HG03558 (cell line): Measurements from ENCODE around the gene USHBP1.

Experiments
- ATAC-seq: cut with Tn5 transposase; IDR thresholded peaks from one replicate; pipeline ENCODE4 v1.9.1; 2021; ENCODE audit warnings: moderate number of reproducible peaks; ENCODE audit not compliant: unreplicated experiment; ENCODE audit errors: extremely low read depth

Gene USHBP1

DNA sequence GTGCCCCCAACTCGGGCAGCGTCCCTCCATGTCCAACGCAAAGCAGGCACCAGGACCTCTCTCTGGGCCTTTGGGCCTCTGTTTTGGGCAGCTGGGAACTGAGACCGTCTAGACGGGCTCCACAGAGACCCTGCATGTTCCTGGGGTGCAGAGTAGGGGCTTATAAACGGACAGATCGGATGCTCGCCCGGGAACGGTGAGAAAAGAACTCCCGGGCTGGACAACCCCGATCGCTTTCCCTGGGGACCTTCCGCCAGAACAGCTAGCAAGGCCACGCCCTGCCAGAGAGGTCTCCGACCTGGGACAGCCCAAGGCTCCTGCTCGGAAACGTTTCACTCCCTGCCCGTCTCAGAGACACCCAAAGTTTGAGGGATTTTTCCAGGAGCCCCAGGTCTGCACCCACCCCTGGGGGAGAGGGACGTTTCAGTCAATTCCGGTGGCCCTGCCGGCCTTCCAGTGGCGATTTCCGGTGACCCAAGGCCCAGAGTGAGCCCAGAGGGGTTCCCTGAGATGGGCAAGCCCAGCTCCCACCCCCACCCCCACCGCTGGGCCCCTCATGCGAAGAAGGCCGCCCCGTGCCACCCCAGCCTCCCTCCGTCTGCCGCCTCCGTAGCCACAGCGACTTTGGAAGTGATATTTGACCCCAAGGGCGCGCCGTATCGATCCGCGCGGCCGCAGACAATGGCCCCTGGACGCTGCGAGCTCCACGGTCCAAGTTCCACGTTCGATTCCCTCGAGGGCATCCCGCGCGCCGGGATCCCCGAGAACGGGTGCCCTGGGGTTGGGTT lies 20.5 kb downstream of the USHBP1 start:
- ATAC-seq: no peak

DNA sequence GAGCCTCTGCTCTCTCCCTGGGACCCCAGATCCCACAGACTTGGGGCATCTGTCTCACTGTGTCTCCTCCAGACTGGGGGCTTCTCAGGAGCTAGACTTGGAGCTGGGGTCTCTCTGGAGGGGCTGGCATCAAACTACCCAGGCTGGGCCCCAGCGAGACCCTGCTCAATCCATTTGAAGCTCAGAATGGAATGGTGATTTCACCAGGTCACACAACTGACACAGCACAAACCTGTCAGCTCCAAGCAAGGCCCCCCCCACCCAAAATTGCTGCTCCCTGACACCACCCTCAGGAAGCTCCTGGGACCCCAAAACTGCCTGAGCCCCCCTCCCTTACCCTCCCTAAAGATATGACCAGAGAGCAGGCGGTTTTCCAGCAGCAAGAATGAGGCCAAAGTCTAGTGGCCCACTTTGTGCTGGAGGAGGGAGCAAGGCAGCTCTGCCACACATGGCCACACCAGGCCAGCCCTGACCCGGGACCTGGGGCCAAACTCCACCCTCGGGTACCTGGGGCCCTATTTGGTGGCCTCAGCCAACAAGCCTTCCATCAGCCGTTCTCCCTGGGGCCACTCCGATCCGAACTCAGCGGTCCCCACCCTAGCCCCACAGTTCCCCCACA lies 21.2 kb downstream of the USHBP1 start:
- ATAC-seq: no peak

DNA sequence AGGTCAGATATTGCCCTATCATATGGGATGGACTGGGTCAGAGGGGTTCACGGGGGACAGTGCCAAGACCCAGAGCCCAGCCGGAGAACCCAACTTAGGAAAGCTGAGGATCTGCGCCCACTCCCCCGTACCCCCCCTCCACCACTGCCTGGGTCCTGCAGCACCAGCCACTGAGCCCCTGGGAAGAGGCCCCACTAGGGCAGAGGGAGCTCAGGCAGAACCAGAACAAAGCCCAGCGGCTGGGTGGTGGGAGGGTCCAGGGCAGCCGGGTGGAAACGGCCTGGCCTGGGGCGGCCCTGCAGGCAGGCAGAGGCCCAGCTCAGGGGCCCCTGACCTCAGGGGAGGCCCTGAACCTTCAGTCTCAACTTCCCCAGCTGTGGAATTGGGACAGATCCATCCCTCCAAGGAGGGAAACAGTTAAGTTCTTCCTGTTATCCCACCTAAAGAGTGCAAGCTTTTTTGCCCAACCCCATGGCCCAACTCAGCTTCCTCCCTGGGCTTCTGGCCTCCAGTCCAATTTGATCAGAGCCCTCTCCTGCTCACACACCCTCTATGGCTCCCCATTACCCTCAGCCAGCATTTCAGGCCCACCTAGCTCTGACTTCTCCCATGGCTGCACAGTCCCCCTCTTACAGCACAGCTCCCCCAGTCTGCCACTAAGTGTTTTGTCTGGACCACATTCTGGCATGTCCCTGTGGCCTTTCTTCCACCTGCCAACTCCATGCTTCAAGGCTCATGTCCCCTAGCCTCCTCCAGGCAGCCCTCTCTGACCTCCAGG lies 21.9 kb downstream of the USHBP1 start:
- no peak for ATAC-seq

DNA sequence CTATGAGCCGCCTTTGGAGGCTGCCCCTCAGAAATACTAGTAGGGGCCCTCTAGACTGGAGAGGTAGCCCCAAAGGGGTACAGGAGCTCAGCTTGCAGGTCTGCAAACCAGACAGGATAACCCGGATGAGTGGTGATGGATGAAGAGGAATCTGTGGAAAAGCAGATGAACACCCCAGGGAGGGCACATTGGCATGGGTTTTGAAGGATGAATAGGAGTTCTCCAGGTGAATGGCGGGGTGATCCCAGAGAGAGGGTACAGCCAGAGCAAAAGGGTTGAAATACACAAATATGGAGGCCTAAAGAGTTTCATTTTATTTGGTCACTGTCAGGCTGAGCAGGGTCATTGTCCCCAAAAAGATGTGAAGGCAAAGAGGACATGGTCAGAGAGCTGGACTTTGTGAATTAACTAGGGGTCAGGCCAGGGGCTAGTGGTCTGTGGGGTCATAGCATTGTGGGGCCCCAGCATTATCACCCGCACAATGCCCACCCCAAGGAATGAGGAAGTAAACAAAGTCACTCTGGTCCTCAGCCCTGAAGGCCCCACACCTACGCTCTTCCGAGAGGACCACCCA lies 23.6 kb downstream of the USHBP1 start:
- no peak for ATAC-seq

DNA sequence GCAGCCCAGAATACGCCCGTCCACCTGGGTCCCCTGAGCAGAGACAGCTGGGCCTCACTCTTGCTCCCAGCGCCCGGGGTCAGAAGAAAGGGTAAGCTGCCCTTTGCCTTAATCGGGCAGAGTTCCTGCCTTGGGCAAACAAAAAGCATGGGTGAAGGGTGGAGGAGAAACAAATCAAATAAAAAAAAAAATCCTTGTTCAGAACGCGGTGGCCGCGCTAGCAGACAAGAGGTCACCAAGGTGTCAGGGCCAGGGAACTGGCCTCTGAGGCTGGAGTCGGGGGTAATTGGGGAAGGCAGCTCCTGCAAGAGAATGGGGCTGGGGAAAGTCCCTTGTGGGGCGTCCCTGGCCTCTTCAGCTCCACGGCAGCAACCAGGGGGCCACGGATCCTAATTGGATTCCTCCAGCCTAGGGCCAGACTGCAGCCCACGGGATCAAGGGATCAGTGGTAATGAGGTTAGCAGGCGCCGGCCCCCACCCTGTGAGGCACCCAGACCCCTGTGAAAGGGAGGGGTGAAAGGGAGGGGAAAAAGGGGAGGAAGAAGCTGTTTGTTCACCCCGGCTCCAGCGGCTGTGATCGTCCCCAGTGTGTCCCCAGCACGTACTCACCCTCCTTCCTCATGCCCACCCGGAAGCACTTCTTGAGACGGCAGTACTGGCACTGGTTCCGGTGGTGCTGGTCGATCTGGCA lies 24.3 kb downstream of the USHBP1 start:
- no peak for ATAC-seq

DNA sequence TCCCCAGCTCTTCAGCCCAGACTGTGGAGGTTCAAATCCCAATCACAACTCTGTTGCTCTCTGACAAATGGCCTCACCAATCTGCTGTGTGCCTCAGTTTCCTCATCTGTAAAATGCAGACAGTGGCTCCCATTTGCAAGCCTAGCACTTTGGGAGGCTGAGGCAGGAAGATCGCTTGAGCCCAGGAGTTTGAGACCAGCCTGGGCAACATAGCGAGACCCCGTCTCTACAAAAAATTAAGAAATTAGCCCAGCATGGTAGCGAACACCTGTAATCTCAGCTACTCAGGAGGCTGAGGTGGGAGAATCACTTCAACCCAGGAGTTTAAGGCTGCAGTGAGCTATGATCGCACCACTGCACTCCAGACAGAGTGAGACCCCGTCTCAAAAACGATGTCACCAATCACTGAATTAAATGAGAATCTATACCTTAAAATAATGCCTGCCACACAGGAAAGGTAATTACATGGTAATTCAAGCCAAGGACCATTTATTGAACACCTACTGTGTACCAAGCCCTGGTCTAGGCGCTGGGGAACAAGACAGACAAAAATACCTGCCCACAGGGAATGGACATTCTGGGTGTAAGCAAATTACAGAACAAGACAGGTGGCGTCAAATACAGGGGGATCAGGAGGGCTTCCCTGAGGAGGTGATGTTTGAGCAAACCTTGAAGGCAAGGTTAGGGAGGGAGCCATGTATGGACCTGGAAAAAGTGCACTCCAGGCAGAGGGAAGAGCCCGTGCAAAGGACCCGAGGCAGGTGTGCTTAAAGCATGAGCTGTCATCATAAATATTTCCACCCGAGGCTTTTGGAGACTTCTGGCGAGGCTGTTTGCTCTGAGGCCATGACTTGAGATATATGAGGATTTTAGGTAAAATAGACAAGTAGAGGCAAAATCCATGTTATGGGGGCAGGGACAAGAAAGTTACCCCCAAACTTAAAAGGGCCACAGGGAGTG lies 26.5 kb downstream of the USHBP1 start:
- no peak for ATAC-seq

DNA sequence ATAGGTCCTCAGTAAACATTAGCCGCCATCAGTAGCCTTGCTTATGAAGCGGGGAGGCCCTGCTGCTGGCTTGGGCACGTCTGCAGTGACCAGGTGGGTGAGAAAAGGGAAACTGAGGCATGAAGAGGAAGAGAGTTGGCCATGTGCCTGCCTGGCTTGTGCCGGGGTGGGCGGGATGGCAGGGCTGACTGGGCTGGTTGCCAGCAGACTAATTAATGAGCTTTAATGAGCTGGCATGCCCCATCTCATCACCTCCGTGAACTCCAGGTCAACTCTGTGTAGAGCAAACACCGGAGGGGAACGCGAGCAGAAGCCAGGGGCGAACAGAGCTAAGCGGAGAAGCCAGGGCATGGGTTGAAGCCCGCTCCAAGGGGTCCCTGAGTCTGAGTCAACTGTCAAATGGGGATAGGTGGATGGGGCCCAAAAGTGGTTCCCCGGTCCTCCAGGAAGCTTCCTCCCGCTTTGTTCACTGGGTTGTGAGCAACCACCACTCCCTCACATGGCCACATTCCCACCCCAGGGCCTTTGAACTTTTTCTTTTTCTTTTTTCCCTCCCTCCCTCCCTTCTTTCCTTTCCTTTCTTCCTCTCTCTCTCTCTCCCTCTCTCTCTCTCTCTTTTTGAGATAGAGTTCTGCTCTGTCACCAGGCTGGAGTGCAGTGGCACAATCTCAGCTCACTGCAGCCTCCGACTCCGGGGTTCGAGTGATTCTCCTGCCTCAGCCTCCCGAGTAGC lies 27.6 kb downstream of the USHBP1 start:
- no peak for ATAC-seq

DNA sequence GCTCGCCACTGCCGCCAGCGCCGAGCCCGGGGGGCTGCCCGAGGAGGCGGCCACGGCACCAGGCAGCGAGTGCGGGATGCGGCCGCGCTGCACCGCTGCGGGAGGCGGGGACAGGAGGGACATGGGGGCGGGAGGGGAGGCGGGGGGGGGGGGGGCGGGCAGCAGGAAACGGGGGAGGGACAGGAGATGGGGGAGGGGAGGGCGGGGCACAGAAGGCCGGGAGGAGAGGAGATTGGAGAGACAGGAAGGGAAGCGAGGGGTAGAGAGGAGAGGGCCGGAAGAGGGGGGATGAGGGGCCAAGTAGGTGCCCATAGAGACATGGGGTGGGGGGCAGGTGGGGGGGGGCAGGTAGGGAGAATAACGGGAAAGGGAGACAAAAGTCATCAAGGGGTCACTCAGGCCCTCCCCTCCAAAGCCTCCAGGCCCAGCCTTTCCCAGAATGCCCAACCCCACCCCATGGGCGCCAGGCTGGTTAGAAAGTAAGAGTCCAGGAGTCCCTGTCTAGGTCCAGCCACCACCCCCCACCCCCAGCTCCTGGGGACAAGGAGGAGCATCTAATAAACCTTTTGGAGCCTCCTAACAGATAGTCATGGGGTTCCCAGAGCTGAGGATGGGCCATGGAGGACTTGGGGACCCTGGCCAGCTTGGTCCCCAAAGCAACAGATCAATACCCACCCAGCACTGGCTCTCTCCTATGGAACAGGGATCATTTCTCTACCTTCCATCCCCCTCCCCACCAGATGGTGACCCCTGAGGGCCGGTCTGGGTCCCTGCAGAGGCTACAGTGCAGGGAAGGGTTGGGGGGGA lies 28.4 kb downstream of the USHBP1 start:
- ATAC-seq: no peak

DNA sequence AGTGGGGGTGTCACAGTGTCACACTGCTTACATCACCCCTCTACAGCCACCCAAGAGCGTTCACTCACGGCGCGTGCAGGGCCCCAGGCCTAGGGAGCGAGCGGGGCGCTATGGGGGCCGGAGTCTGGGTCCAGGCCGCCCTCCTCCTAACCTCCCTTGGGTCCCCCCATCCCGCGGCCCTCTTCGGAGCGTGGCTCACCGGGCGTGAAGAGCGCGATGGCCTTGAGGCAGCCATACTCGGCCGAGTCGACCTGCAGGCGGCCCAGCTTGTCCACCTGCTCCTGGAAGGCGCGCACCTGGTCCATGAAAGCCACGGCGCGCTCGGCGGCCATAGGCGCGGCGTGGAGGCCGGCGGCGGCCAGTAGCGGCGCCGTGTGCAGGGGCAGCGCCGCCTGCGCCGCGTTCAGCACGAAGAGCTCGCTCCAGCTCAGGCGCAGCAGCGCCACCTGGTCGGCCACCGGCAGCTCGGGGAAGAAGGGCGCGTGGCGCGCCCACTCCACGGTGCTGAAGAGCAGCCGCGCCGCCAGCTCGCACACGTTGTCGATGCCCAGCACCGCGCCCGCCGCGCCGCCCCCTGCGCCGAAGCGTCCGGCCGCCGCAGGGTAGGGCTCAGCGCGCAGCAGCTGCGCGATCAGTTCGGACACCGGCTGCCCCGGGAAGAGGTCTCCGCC lies 29.1 kb downstream of the USHBP1 start:
- no peak for ATAC-seq

DNA sequence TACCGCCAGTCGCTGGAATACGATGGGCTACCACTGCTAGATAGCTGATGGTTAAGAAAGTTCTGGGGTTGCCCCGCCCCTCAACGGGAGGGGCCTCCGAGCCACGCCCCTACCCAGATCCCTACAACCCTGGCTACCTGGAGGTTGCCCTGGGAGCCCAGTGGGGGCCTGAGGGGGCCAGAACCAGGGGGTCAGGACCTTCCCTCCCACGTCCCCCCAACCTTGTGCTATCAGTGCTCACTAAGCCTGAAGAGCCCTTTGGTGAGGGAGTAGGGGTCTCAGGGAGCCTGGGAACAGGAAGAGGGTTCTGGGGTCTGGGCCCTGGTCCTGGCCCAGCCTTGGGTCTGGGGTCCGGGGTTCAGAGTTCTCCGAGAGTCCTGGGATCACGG lies 29.6 kb downstream of the USHBP1 start:
- ATAC-seq: no peak

DNA sequence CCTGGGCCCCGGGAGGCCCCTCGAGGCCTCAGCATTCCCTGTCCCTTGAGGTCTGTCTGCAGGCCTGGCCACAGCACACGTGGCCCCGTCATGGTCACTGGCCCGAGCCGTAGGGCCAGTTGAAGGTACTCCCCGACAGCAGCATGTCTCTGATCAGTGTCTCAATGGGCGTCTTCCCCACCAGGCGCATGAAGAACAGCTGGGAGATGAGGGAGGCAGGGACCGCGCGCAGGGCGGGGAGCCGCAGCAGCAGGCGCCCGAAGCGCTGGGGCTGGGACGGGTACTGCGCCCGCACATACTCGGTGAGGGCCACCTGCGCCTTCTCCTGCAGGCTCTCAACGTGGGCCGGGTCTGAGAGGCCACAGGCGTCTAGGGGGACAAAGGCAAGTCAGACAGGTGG lies 32.3 kb downstream of the USHBP1 start:
- no peak for ATAC-seq

DNA sequence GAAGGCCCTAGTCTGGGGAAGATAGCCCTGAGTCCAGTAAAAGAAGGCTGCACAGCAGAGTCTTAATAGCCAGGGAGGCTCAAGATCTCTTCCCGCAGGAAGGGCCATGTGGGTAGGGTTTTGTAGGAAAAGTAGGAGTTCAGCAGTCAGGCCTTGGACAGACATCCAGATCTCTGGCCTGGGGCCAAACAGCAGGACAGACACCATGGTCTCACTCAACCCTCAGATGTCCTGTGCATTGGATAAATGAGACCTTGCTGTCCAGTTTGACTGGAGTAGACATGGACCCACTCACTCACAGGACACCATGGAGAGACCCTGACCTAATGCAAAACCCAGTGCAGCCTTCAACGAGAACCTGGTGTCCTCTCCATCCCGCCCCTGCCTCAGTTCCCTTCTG lies 34.7 kb downstream of the USHBP1 start:
- ATAC-seq: no peak

DNA sequence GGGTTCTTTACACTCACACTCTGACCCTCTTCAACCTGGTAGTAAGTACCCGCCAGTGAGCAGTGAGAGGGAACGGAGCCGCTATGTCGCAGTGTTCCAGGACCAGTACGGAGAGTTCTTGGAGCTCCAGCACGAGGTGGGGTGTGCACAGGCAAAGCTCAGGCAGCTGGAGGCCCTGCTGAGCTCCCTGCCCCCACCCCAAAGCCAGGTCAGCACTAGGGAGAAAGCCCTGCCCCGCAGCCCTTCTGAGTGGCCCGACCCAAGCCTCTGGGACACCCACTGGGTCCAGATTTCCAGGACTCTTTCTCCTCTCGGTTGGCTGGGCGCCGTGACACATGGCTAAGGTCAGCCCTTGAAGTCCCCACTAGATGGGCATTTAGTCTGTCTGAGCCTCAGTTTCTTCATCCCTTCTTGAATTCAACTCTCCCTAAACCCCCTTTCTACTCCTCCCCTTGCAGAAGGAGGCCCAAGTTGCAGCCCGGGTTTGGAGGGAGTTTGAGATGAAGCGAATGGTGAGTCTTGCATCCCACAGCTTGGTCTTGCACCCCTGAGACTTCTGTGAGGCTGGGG lies 36.7 kb downstream of the USHBP1 start:
- ATAC-seq: no peak

DNA sequence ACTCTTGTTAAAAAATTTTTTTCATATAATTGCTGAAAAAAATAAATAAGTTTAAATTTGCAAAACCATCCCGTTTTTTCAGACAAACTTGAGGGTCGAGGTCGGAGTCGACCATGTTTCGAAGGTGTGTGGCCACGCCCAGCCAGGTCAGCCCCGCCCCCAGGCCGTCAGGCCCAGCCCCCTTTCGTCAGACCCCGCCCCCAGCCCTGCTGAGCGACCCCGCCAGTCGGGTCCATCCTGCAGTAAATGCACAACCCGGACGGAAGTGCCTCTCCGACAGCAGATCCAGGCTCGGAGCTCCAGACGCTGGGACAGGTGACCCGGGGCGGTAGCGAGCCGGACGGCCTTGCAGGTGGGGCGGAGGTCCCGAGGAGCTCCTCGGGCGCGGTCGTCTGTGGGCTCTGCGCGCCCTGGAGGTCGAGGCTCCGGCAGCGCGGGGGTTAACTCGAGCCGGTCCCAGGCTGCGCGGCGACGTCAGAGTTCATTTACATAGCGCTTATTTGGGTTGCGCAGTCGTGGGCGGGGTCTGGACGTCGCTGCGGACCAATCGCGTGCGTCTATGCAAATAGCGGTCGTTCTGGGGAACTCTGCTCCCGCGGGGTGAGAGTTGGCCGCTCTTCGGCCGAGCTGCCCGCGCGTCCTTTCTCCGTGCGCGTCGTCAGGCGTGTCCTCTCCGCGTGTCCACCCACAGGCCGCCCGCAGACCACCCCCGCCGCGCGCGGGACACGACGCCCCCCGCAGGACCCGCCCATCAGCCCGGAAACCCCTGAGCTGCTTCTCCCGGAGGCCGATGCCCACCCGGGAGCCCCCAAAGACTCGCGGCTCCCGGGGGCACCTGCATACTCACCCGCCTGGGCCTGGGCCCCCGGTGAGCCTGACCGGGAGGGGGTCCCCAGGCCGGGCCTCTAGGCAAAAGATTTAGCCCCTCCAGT lies 38.3 kb downstream of the USHBP1 start, which contains the start of gene OCEL1:
OCEL1 (plus strand) TSS at position 225 of the 932 bp plus-strand sequence; CDS start at position 247, 22 bp downstream.
- ATAC-seq: peak; percentile 79

DNA sequence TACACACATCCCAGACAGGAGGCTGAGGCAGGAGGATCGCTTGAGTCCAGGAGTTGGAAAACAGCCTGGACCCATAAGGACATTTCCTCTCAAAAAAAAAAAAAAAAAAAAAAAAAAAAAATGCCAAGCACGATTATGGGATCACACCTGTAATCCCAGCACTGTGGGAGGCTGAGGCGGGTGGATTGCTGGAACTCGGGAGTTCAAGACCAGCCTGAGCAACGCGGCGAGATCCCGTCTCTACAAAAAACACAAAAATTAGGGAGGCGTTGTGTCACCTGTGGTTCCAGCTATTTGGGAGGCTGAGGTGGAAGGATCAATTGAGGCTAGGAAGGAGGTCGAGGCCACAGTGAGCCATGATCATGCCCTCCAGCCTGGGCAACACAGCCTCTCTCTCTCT lies 39.5 kb downstream of the USHBP1 start:
- ATAC-seq: no peak
